Naive thymus-derived CD4-positive, alpha-beta T cell (primary cell): ENCODE results near the gene HHIP. TPM values are rescaled to one million over a fixed set of nuclear protein-coding genes. Genes with fewer than 3 reads are reported as not detected.

Source experiments
- ATAC-seq: fragments of 150-1000 bp; cut with Tn5 transposase; 2 replicates; pipeline ENCODE4 v1.10.0; 2021; ENCODE audit warnings: mild to moderate bottlenecking, moderate library complexity
- CTCF ChIA-PET: fragments of 350-600 bp; sonication (Branson Sonifier 250); formaldehyde crosslinking; loops from one replicate; lab custom pipeline; 2021; ENCODE audit warnings: antibody characterized with exemption; lab: Charles Lee
- POLR2A ChIA-PET: fragments of 350-600 bp; sonication (Branson Sonifier 250); formaldehyde crosslinking; loops from one replicate; lab custom pipeline; 2021; ENCODE audit warnings: antibody characterized with exemption, inconsistent platforms; lab: Charles Lee
- DNase-seq, 9 donors: peaks; one replicate each; pipeline versions ENCODE4 v3.0.0 to v3.0.0-alpha.2; 2020 to 2022; ENCODE audit warnings: mixed read lengths in 1 of 9
- H3K27ac ChIP-seq: one replicate; pipeline ENCODE4 v1.7.0; 2013; ENCODE audit warnings: mild to moderate bottlenecking, low read depth, low read length, moderate library complexity
- H3K27me3 ChIP-seq, 2 donors: one replicate each; pipeline ENCODE4 v1.7.0; 2013; ENCODE audit warnings: low read length in 2 of 2, mild to moderate bottlenecking in 2 of 2, moderate library complexity in 2 of 2; ENCODE audit not compliant: control insufficient read depth in 2 of 2, insufficient read depth in 2 of 2
- H3K36me3 ChIP-seq, 3 experiments: 1 replicate in 2 of 3; 2 replicates in 1 of 3; pipeline ENCODE4 v1.7.0; 2013; ENCODE audit warnings: low read length in 3 of 3, mild to moderate bottlenecking in 3 of 3, moderate library complexity in 1 of 3; ENCODE audit not compliant: insufficient read depth in 3 of 3, control insufficient read depth in 2 of 3
- H3K4me1 ChIP-seq, 2 donors: one replicate each; pipeline ENCODE4 v1.7.0; 2013; ENCODE audit warnings: low read length in 2 of 2, mild to moderate bottlenecking in 2 of 2, moderate library complexity in 1 of 2; ENCODE audit not compliant: control insufficient read depth in 2 of 2, insufficient read depth in 2 of 2
- H3K4me3 ChIP-seq: 2 replicates; pipeline ENCODE4 v1.7.0; 2013; ENCODE audit warnings: mild to moderate bottlenecking, low read length
- H3K9me3 ChIP-seq, 3 experiments: 1 replicate in 2 of 3; 2 replicates in 1 of 3; pipeline ENCODE4 v1.7.0; 2013; ENCODE audit warnings: low read length in 3 of 3; ENCODE audit not compliant: control insufficient read depth in 2 of 3
- H3K27ac Mint-ChIP-seq, 9 donors: one replicate each; pipeline ENCODE4 v1.8.0; 2020 to 2022; ENCODE audit warnings: mixed read lengths in 9 of 9, mild to moderate bottlenecking in 8 of 9, moderate library complexity in 5 of 9, inconsistent platforms in 2 of 9
- H3K27me3 Mint-ChIP-seq, 5 donors: one replicate each; pipeline ENCODE4 v1.8.0; 2021 to 2022; ENCODE audit warnings: mixed read lengths in 5 of 5, mild to moderate bottlenecking in 1 of 5
- H3K36me3 Mint-ChIP-seq, 5 donors: one replicate each; pipeline ENCODE4 v1.8.0; 2020 to 2022; ENCODE audit warnings: mixed read lengths in 5 of 5, mild to moderate bottlenecking in 3 of 5, inconsistent platforms in 1 of 5
- H3K4me1 Mint-ChIP-seq, 7 donors: one replicate each; pipeline ENCODE4 v1.8.0; 2020 to 2022; ENCODE audit warnings: mixed read lengths in 7 of 7, mild to moderate bottlenecking in 3 of 7, inconsistent platforms in 1 of 7
- H3K4me3 Mint-ChIP-seq, 10 donors: one replicate each; pipeline ENCODE4 v1.8.0; 2020 to 2022; ENCODE audit warnings: mild to moderate bottlenecking in 10 of 10, mixed read lengths in 10 of 10, moderate library complexity in 6 of 10, inconsistent platforms in 2 of 10
- H3K9me3 Mint-ChIP-seq, 11 donors: one replicate each; pipeline ENCODE4 v1.8.0; 2020 to 2022; ENCODE audit warnings: mixed read lengths in 11 of 11, mild to moderate bottlenecking in 4 of 11, inconsistent platforms in 1 of 11, moderate library complexity in 1 of 11
- intact Hi-C, 2 donors: fragments of 100-400 bp; cut with micrococcal nuclease; formaldehyde crosslinking; loops; one replicate each; pipeline ENCODE4 v1.15.1; 2023
- polyA plus RNA-seq, 2 donors: library from polyadenylated mRNA; unstranded; fragments of 300-500 nt; fragmentation: Illumina TruSeq; gene quantifications; one replicate each; pipeline ENCODE4 v1.2.3, GENCODE V29; 2021
- total RNA-seq, 6 experiments: library from RNA in 5 of 6; stranded (reverse) in 5 of 6; gene quantifications; 1 replicate in 5 of 6; 2 replicates in 1 of 6; pipeline ENCODE4 v1.2.3 and lab custom pipeline; 2021 to 2026

HHIP gene
- total and polyA plus RNA-seq, 7 experiments from 2014 or later = 0.19 TPM; not detected in 6

DNA sequence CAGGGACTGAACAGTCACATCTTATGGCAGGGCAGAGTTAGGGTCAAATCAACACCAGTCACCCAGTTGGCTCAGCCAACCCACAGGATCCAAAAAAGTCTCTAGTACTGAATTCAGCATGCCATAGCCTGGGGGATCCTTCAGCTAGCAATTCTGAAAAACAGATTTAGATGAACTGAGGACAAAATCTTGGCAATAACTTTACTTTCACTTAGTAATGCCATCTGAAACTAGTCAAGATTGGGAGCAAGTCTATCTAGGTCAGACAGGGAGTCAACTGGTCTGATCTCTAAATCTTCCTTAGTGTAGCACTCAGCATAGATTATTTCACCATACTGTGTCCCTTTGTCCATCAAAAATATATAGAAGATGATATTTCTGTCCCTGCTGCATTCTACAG, 76.0 kb downstream of the HHIP start:
- ATAC-seq (no peak), DNase-seq (no peak)
- intact Hi-C loops = no loop called here
- no peak overlapping the region for H3K4me3 ChIP-seq
- no peaks in the 10 kb centered on the region for H3K27me3 ChIP-seq
- H3K4me3 Mint-ChIP-seq = no peak overlapping the region
- H3K36me3 Mint-ChIP-seq = no peaks in the 10 kb centered on the region
- no peaks in the 10 kb centered on the region for H3K36me3 ChIP-seq
- H3K4me1 Mint-ChIP-seq = no peaks in the 10 kb centered on the region
- no peak overlapping the region for H3K27ac ChIP-seq
- H3K9me3 ChIP-seq = no peaks in the 10 kb centered on the region
- CTCF ChIA-PET = no interaction called here
- POLR2A ChIA-PET = no interaction called here
- H3K27me3 Mint-ChIP-seq = peaks cover 0 to 5% (median 0%) of the 10 kb centered on the region in 5 donors
- no peaks in the 10 kb centered on the region for H3K4me1 ChIP-seq
- no peak overlapping the region for H3K27ac Mint-ChIP-seq
- peaks cover 0 to 2% (median 0%) of the 10 kb centered on the region in 11 donors for H3K9me3 Mint-ChIP-seq

DNA sequence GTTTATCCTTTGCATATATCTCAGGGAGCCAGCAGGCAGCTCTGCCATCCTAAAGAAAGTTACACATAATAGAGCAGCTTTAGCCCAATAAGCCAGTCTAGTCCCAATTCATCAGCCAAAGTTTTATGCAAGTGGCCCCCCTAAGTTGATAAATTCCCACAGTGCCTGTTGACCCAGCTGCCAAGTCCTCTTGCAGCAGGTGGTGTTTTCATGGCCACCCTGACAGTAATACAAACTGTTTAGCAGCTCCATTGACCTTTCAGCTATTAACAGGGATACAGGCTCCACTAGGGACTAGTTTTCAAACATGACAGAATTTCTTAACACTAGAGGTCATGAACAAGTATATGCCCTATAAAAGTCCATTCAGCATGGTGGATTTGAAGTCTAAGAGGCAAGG, 77.5 kb downstream of the HHIP start:
- Mint-ChIP-seq H3K27ac (no peak overlapping the region), H3K36me3 (no peaks in the 10 kb centered on the region), H3K9me3 (no peaks in the 10 kb centered on the region), H3K27me3 (peaks cover 0 to 5% (median 0%) of the 10 kb centered on the region in 5 donors), H3K4me1 (no peaks in the 10 kb centered on the region), H3K4me3 (no peak overlapping the region)
- ChIA-PET POLR2A (no interaction called here), CTCF (no interaction called here)
- H3K27me3 ChIP-seq = no peaks in the 10 kb centered on the region
- H3K27ac ChIP-seq = no peak overlapping the region
- no peak overlapping the region for H3K4me3 ChIP-seq
- no peaks in the 10 kb centered on the region for H3K36me3 ChIP-seq
- intact Hi-C loops = no loop called here
- H3K9me3 ChIP-seq = no peaks in the 10 kb centered on the region
- H3K4me1 ChIP-seq = no peaks in the 10 kb centered on the region
- DNase-seq = no peak
- ATAC-seq = no peak

DNA sequence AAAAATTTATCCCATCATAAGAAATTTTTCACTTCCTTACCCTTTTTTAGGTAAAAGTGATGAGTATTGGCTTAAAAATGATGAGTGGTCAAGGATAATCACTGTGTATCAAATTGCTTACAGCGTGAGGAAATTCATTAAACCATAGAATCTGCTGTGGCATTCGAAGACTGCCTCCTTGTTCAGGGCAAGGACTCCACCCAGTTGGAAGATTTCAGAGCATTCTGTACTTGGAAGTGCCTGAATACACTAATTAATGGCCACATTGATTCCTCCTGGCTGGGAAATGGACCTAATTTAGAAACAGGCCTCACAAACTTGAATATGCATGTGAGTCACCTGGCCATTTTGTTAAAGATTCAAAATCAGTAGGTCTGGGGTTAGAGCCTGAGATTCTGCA, 83.2 kb downstream of the HHIP start:
- no peak overlapping the region for H3K4me3 Mint-ChIP-seq
- H3K9me3 ChIP-seq = no peaks in the 10 kb centered on the region
- H3K27me3 Mint-ChIP-seq = peaks cover 0 to 3% (median 0%) of the 10 kb centered on the region in 5 donors
- intact Hi-C loops = no loop called here
- ATAC-seq (no peak), DNase-seq (no peak)
- POLR2A ChIA-PET = no interaction called here
- H3K27ac Mint-ChIP-seq = no peak overlapping the region
- CTCF ChIA-PET = no interaction called here
- H3K36me3 ChIP-seq = no peaks in the 10 kb centered on the region
- H3K9me3 Mint-ChIP-seq = no peaks in the 10 kb centered on the region
- H3K27me3 ChIP-seq = no peaks in the 10 kb centered on the region
- H3K27ac ChIP-seq = no peak overlapping the region
- no peaks in the 10 kb centered on the region for H3K4me1 Mint-ChIP-seq
- H3K36me3 Mint-ChIP-seq = no peaks in the 10 kb centered on the region
- no peak overlapping the region for H3K4me3 ChIP-seq
- no peaks in the 10 kb centered on the region for H3K4me1 ChIP-seq

DNA sequence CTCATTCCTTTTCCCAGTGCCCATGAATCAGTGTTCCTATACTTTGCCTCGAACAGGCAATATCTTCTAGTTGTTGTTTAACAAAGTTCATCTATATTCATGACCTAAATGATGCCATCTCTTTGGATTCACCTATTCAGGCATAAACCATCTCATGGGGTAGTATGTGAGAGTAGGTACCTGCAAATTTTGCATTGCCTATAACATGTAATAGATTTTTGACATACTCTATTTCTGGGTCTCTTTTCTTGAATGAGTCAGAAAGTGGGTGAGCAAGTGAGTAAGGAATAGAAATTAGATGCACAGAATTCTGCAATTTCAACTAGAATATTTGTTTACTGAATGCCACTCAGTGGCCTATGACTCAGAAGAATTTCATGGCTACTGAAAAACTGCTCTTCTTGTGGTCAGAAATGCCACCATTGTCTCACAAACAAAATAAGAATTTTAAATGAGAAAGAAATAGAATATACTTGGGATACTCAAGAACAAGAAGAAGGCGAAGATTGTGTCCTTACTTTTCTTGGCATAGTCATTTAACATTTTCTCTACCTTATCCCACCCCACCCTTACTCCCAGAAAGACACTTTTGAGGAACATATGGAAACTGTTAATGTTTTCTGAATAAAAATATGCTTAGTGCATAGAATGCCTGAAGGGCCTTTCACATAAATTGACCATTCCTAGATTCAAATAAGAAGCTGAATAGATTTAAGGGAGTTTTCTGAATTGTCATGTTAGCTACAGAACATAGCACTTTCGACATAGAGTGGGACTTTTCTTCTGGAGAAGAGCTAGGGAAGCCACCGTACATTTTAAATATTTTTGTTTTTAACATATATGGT, 86.8 kb downstream of the HHIP start:
- intact Hi-C loops = no loop called here
- CTCF ChIA-PET = no interaction called here
- no peaks in the 10 kb centered on the region for H3K9me3 Mint-ChIP-seq
- no peaks in the 10 kb centered on the region for H3K4me1 Mint-ChIP-seq
- no peaks in the 10 kb centered on the region for H3K36me3 Mint-ChIP-seq
- no peaks in the 10 kb centered on the region for H3K36me3 ChIP-seq
- H3K27ac ChIP-seq = no peak overlapping the region
- DNase-seq = no peak
- no peaks in the 10 kb centered on the region for H3K27me3 ChIP-seq
- H3K4me3 ChIP-seq = no peak overlapping the region
- H3K4me3 Mint-ChIP-seq = no peak overlapping the region
- no peaks in the 10 kb centered on the region for H3K9me3 ChIP-seq
- POLR2A ChIA-PET = no interaction called here
- ATAC-seq = no peak
- H3K4me1 ChIP-seq = no peaks in the 10 kb centered on the region
- H3K27me3 Mint-ChIP-seq = peaks cover 0 to 3% (median 0%) of the 10 kb centered on the region in 5 donors
- H3K27ac Mint-ChIP-seq = no peak overlapping the region

DNA sequence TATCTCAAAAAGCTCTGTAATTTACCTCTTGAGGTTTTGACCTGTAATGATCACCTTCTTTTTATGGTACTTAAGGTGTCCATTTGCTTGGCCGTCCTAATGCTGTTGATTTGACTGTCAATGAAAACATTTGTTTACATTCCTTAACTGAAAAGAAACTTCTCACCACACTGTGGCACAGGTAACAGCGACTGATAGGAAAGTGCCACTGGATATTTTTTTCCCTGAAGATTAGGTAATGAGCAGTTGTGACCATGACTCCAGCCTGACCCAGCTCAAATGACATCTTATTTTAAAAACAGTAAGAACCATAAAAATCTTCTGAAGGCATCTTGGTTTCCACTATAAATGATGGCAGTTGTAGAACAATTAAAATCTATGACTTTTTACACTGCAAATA, 87.6 kb downstream of the HHIP start:
- Histone ChIP-seq H3K4me3 (no peak overlapping the region), H3K4me1 (no peaks in the 10 kb centered on the region), H3K27me3 (no peaks in the 10 kb centered on the region), H3K9me3 (no peaks in the 10 kb centered on the region), H3K36me3 (no peaks in the 10 kb centered on the region), H3K27ac (no peak overlapping the region)
- peaks cover 0 to 3% (median 0%) of the 10 kb centered on the region in 5 donors for H3K27me3 Mint-ChIP-seq
- no peak for ATAC-seq
- H3K4me3 Mint-ChIP-seq = no peak overlapping the region
- H3K27ac Mint-ChIP-seq = no peak overlapping the region
- intact Hi-C loops = no loop called here
- CTCF ChIA-PET = no interaction called here
- H3K4me1 Mint-ChIP-seq = no peaks in the 10 kb centered on the region
- POLR2A ChIA-PET = no interaction called here
- no peaks in the 10 kb centered on the region for H3K36me3 Mint-ChIP-seq
- DNase-seq = no peak
- H3K9me3 Mint-ChIP-seq = no peaks in the 10 kb centered on the region

DNA sequence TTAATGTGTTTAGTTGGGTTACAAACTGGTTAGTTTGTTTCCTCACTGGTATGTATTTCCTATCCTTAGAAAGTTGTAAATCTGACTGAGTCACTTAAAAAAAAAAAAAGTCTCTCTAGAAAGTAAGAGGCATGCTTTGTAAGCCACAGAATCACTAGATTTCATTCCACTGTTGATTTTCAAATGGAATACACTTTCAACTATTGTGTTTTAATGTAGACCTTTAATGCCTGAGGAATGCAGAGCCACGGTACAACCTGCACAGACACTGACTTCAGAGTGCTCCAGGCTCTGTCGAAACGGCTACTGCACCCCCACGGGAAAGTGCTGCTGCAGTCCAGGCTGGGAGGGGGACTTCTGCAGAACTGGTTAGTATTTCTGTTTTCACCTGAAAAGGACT, 88.6 kb downstream of the HHIP start:
- Histone ChIP-seq H3K4me3 (no peak overlapping the region), H3K27ac (no peak overlapping the region), H3K9me3 (no peaks in the 10 kb centered on the region), H3K4me1 (no peaks in the 10 kb centered on the region), H3K36me3 (no peaks in the 10 kb centered on the region), H3K27me3 (no peaks in the 10 kb centered on the region)
- H3K4me3 Mint-ChIP-seq = no peak overlapping the region
- intact Hi-C loops = no loop called here
- ChIA-PET POLR2A (no interaction called here), CTCF (no interaction called here)
- H3K27me3 Mint-ChIP-seq = peaks cover 0 to 3% (median 0%) of the 10 kb centered on the region in 5 donors
- DNase-seq (no peak), ATAC-seq (no peak)
- no peaks in the 10 kb centered on the region for H3K4me1 Mint-ChIP-seq
- no peaks in the 10 kb centered on the region for H3K36me3 Mint-ChIP-seq
- no peak overlapping the region for H3K27ac Mint-ChIP-seq
- H3K9me3 Mint-ChIP-seq = no peaks in the 10 kb centered on the region

DNA sequence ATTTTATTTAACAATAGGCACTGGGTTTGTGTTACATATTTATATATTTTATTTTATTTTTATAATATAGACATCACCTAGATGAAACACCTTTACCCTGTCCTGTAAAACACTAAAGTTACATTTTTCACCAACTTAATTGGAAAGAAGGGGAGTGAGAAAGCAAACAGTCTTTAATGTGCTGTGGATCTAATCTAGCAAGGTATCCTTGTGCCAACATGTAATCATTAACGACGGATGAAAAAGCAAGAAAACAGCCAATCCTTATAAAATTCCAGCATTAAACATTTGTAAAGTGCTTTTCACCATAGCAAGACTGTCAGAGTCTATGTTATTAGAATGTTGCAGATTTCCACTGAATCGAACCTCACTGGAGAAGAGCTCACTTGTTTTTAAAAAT, 92.7 kb downstream of the HHIP start:
- H3K4me1 ChIP-seq = no peaks in the 10 kb centered on the region
- Mint-ChIP-seq H3K36me3 (no peaks in the 10 kb centered on the region), H3K4me1 (no peaks in the 10 kb centered on the region), H3K27me3 (no peaks in the 10 kb centered on the region), H3K27ac (no peak overlapping the region), H3K4me3 (no peak overlapping the region), H3K9me3 (peaks cover 0 to 1% (median 0%) of the 10 kb centered on the region in 11 donors)
- no peaks in the 10 kb centered on the region for H3K36me3 ChIP-seq
- ATAC-seq (no peak), DNase-seq (no peak)
- ChIA-PET POLR2A (no interaction called here), CTCF (no interaction called here)
- no peaks in the 10 kb centered on the region for H3K9me3 ChIP-seq
- no peaks in the 10 kb centered on the region for H3K27me3 ChIP-seq
- intact Hi-C loops = no loop called here
- H3K27ac ChIP-seq = no peak overlapping the region
- no peak overlapping the region for H3K4me3 ChIP-seq
